Colonic mucosa (tissue), 4 donors: Measurements from ENCODE around the gene RNF34. TPM values are rescaled to one million over a fixed set of nuclear protein-coding genes. Genes with fewer than 3 reads are reported as not detected.

Experiments used
- DNase-seq: peaks from one replicate; pipeline ENCODE4 v3.0.0-alpha.2; 2020
- H3K27ac ChIP-seq: fragments of 200-600 bp; one replicate; pipeline ENCODE4 v1.8.0; 2021
- H3K27me3 ChIP-seq: fragments of 200-600 bp; one replicate; pipeline ENCODE4 v1.8.0; 2021
- H3K36me3 ChIP-seq: fragments of 200-600 bp; one replicate; pipeline ENCODE4 v1.8.0; 2021
- H3K4me1 ChIP-seq: fragments of 200-600 bp; one replicate; pipeline ENCODE4 v1.8.0; 2021; ENCODE audit warnings: mild to moderate bottlenecking
- H3K4me3 ChIP-seq: fragments of 200-600 bp; one replicate; pipeline ENCODE4 v1.8.0; 2021
- H3K9ac ChIP-seq, 2 donors: one replicate each; pipeline ENCODE4 v1.7.0; 2013; ENCODE audit warnings: control low read depth in 2 of 2, low read depth in 2 of 2, low read length in 2 of 2
- H3K9me3 ChIP-seq: fragments of 200-600 bp; one replicate; pipeline ENCODE4 v1.8.0; 2021
- CTCF ChIP-seq: fragments of 200-600 bp; IDR thresholded peaks from one replicate; pipeline ENCODE4 v1.8.0; 2022; ENCODE audit warnings: antibody characterized with exemption, mild to moderate bottlenecking
- intact Hi-C: fragments of 100-400 bp; cut with DNase I; formaldehyde crosslinking; loops from one replicate; pipeline ENCODE4 v1.14.1; 2022
- total RNA-seq, 2 donors: library from RNA; stranded (reverse); fragmentation: NEBNext Ultra II Directional in 1 of 2; extraction: Animal tissue kit (Norgen Biotek cat#: 25700) in 1 of 2; gene quantifications; one replicate each; pipeline ENCODE4 v1.2.1, GENCODE V29; 2021
- donor health status: healthy.
- donor health status: DM: no; HTN: no; CAD: no.
- donor health status: DM: no; HTN: no; CAD: no.

The RNF34 gene
- total RNA-seq, 2 donors from 2014 or later, result 39.7 to 53.3 TPM

- Histone ChIP-seq H3K27me3 (no peaks in the 10 kb centered on the region), H3K4me3 (no peak overlapping the region), H3K27ac (no peak overlapping the region), H3K4me1 (no peaks in the 10 kb centered on the region), H3K9ac (no peak overlapping the region), H3K9me3 (no peaks in the 10 kb centered on the region), H3K36me3 (peaks cover 15% of the 10 kb centered on the region)
- intact Hi-C loops, result no loop called here
- no peak for TF ChIP-seq CTCF
- no peak for DNase-seq
Observed at GRCh38 chr12:121428883-121429282, 29.0 kb downstream of the RNF34 start.

- Histone ChIP-seq H3K4me1 (no peaks in the 10 kb centered on the region), H3K4me3 (no peak overlapping the region), H3K27ac (no peak overlapping the region), H3K27me3 (no peaks in the 10 kb centered on the region), H3K9me3 (no peaks in the 10 kb centered on the region), H3K9ac (no peak overlapping the region), H3K36me3 (peaks cover 15% of the 10 kb centered on the region)
- no peak for TF ChIP-seq CTCF
- no peak for DNase-seq
- intact Hi-C loops, result no loop called here
Observed at GRCh38 chr12:121430833-121431415, 31.0 kb downstream of the RNF34 start.

- no peaks in the 10 kb centered on the region for H3K4me1 ChIP-seq
- H3K27ac ChIP-seq, result no peak overlapping the region
- DNase-seq, result no peak
- TF ChIP-seq CTCF, result no peak
- no peaks in the 10 kb centered on the region for H3K27me3 ChIP-seq
- no peak overlapping the region for H3K4me3 ChIP-seq
- no peak overlapping the region for H3K9ac ChIP-seq
- intact Hi-C loops, result no loop called here
- no peaks in the 10 kb centered on the region for H3K9me3 ChIP-seq
- peaks cover 4% of the 10 kb centered on the region for H3K36me3 ChIP-seq
Observed at GRCh38 chr12:121432740-121433480, 33.0 kb downstream of the RNF34 start.

- Histone ChIP-seq H3K9me3 (no peaks in the 10 kb centered on the region), H3K9ac (no peak overlapping the region), H3K27ac (no peak overlapping the region), H3K27me3 (no peaks in the 10 kb centered on the region), H3K36me3 (peaks cover 2% of the 10 kb centered on the region), H3K4me3 (no peak overlapping the region), H3K4me1 (no peaks in the 10 kb centered on the region)
- intact Hi-C loops, result no loop called here
- no peak for TF ChIP-seq CTCF
- no peak for DNase-seq
Observed at GRCh38 chr12:121436706-121437105, 36.8 kb downstream of the RNF34 start.

GRCh38 chr12:121438905-121439304 is 39.0 kb downstream of the RNF34 start:
- Histone ChIP-seq H3K4me1 (peaks cover under 1% of the 10 kb centered on the region), H3K27ac (no peak overlapping the region), H3K9me3 (no peaks in the 10 kb centered on the region), H3K27me3 (no peaks in the 10 kb centered on the region), H3K9ac (no peak overlapping the region), H3K4me3 (no peak overlapping the region), H3K36me3 (no peaks in the 10 kb centered on the region)
- intact Hi-C loops, result no loop called here
- TF ChIP-seq CTCF, result no peak
- DNase-seq, result no peak
